HG03558 (cell line): Measurements from ENCODE around the gene AKAP11.
"Not testable (repeated sequence)": the region's sequence is repeated elsewhere in the genome, so short reads cannot be mapped to it uniquely, and the experiment has no call there.

Source experiments
- ATAC-seq: cut with Tn5 transposase; IDR thresholded peaks from one replicate; pipeline ENCODE4 v1.9.1; 2021; ENCODE audit warnings: moderate number of reproducible peaks; ENCODE audit not compliant: unreplicated experiment; ENCODE audit errors: extremely low read depth

AKAP11 gene

GRCh38 chr13:42272115-42272803, at the start of gene AKAP11:
Gene AKAP11, plus strand, starts transcription at chr13:42272152. Its CDS starts 14,197 bp downstream, at chr13:42286349.
- ATAC-seq: no peak

GRCh38 chr13:42223681-42224080, 48.3 kb upstream of the AKAP11 start:
- no peak for ATAC-seq

- no peak for ATAC-seq
Observed at GRCh38 chr13:42225051-42225450, 46.9 kb upstream of the AKAP11 start.

- not testable (repeated sequence) for ATAC-seq
Observed at GRCh38 chr13:42226759-42227158, 45.2 kb upstream of the AKAP11 start.

GRCh38 chr13:42228527-42228926, 43.4 kb upstream of the AKAP11 start:
- no peak for ATAC-seq

GRCh38 chr13:42229287-42229686, 42.7 kb upstream of the AKAP11 start:
- no peak for ATAC-seq

- ATAC-seq: no peak
Observed at GRCh38 chr13:42232671-42233070, 39.3 kb upstream of the AKAP11 start.

- ATAC-seq: no peak
Observed at GRCh38 chr13:42233726-42234125, 38.2 kb upstream of the AKAP11 start.

GRCh38 chr13:42239161-42239560, 32.8 kb upstream of the AKAP11 start:
- no peak for ATAC-seq

- no peak for ATAC-seq
Observed at GRCh38 chr13:42239644-42240043, 32.3 kb upstream of the AKAP11 start.

GRCh38 chr13:42246541-42246940, 25.4 kb upstream of the AKAP11 start:
- no peak for ATAC-seq

GRCh38 chr13:42247883-42248282, 24.1 kb upstream of the AKAP11 start:
- no peak for ATAC-seq

- ATAC-seq: no peak
Observed at GRCh38 chr13:42255886-42256285, 16.1 kb upstream of the AKAP11 start.

- no peak for ATAC-seq
Observed at GRCh38 chr13:42258747-42259146, 13.2 kb upstream of the AKAP11 start.

GRCh38 chr13:42259515-42259914, 12.4 kb upstream of the AKAP11 start:
- no peak for ATAC-seq

- ATAC-seq: no peak
Observed at GRCh38 chr13:42260903-42261654, 10.9 kb upstream of the AKAP11 start.

- ATAC-seq: no peak
Observed at GRCh38 chr13:42266473-42266872, 5.5 kb upstream of the AKAP11 start.

- ATAC-seq: no peak
Observed at GRCh38 chr13:42270160-42270856, 1.6 kb upstream of the AKAP11 start.

GRCh38 chr13:42270857-42271215, 1.1 kb upstream of the AKAP11 start:
- no peak for ATAC-seq

GRCh38 chr13:42271337-42272114, 426 bp upstream of the AKAP11 start:
- peak; percentile 70 for ATAC-seq

- ATAC-seq: no peak
Observed at GRCh38 chr13:42272804-42273175, 838 bp downstream of the AKAP11 start.
